B cell (primary cell): ENCODE results near the gene SLFN13. TPM values are rescaled to one million over a fixed set of nuclear protein-coding genes. Genes with fewer than 3 reads are reported as not detected.

ENCODE experiments used
- ATAC-seq: fragments of 200-7000 bp; cut with Tn5 transposase; one replicate; pipeline ENCODE4 v1.10.0; 2021; ENCODE audit warnings: low read depth, mild to moderate bottlenecking, moderate number of reproducible peaks, moderate library complexity
- CTCF ChIA-PET: fragments of 350-600 bp; sonication (Branson Sonifier 250); formaldehyde crosslinking; loops from one replicate; lab custom pipeline; 2021; ENCODE audit warnings: antibody characterized with exemption, inconsistent platforms; lab: Charles Lee
- POLR2A ChIA-PET: fragments of 350-600 bp; sonication (Branson Sonifier 250); formaldehyde crosslinking; loops from one replicate; lab custom pipeline; 2021; ENCODE audit warnings: antibody characterized with exemption; lab: Charles Lee
- DNase-seq: peaks from one replicate; pipeline ENCODE4 v3.0.0; 2013
- H2AFZ ChIP-seq: 2 replicates; pipeline ENCODE4 v1.6.1; 2012; ENCODE audit warnings: mild to moderate bottlenecking, low read depth, low read length; ENCODE audit not compliant: insufficient read depth, poor library complexity, severe bottlenecking
- H3K27ac ChIP-seq, 2 donors: 1 replicate in 1 of 2; 2 replicates in 1 of 2; pipeline ENCODE4 v1.5.1; 2012 to 2013; ENCODE audit warnings: low read length in 2 of 2, mild to moderate bottlenecking in 2 of 2, moderate library complexity in 1 of 2
- H3K27me3 ChIP-seq, 4 experiments: fragments of 200-600 bp in 1 of 4; sonication (generic) in 1 of 4; replicated peaks in 1 of 4; 1 replicate in 2 of 4; 2 replicates in 2 of 4; pipeline versions ENCODE4 v1.6.1 to v1.7.0; 2013 to 2016; ENCODE audit warnings: low read length in 3 of 4, mild to moderate bottlenecking in 2 of 4, mixed read lengths in 1 of 4, moderate library complexity in 1 of 4; ENCODE audit not compliant: insufficient read depth in 4 of 4, control insufficient read depth in 3 of 4; ENCODE audit errors: control extremely low read depth in 1 of 4
- H3K36me3 ChIP-seq, 2 experiments: replicated peaks in 1 of 2; 1 replicate in 1 of 2; 2 replicates in 1 of 2; pipeline versions ENCODE4 v1.6.1 to v1.7.1; 2013; ENCODE audit warnings: low read length in 1 of 2; ENCODE audit not compliant: insufficient read depth in 2 of 2, control insufficient read depth in 1 of 2; ENCODE audit errors: control extremely low read depth in 1 of 2, extremely low read depth in 1 of 2
- H3K4me1 ChIP-seq, 2 donors: fragments of 200-600 bp in 1 of 2; sonication (generic) in 1 of 2; 1 replicate in 1 of 2; 2 replicates in 1 of 2; pipeline versions ENCODE4 v1.5.1 to v1.6.1; 2013 to 2017; ENCODE audit warnings: low read length in 2 of 2; ENCODE audit not compliant: control insufficient read depth in 2 of 2, insufficient read depth in 2 of 2
- H3K4me2 ChIP-seq: replicated peaks from 2 replicates; pipeline ENCODE3; 2012; ENCODE audit warnings: mild to moderate bottlenecking, low read depth, low read length; ENCODE audit not compliant: poor library complexity, severe bottlenecking
- H3K4me3 ChIP-seq, 5 experiments: fragments of 200-600 bp in 1 of 5; sonication (generic) in 1 of 5; 1 replicate in 3 of 5; 2 replicates in 2 of 5; pipeline versions ENCODE4 v1.5.1 to v1.7.0; 2011 to 2016; ENCODE audit warnings: low read length in 4 of 5, mild to moderate bottlenecking in 4 of 5, low read depth in 2 of 5, control low read depth in 1 of 5, moderate library complexity in 1 of 5; ENCODE audit not compliant: insufficient read depth in 1 of 5; ENCODE audit errors: control extremely low read depth in 1 of 5, extremely low read depth in 1 of 5
- H3K79me2 ChIP-seq: fragments of 200-600 bp; sonication (generic); one replicate; pipeline ENCODE4 v1.6.0; 2016; ENCODE audit warnings: low read length; ENCODE audit not compliant: control insufficient read depth, insufficient read depth
- H3K9ac ChIP-seq: fragments of 200-600 bp; sonication (generic); 2 replicates; pipeline ENCODE4 v1.6.1; 2017; ENCODE audit warnings: mild to moderate bottlenecking, low read length, moderate library complexity
- H3K9me3 ChIP-seq, 3 donors: one replicate each; pipeline versions ENCODE4 v1.6.1 to v1.7.1; 2013; ENCODE audit warnings: low read length in 2 of 3; ENCODE audit not compliant: control insufficient read depth in 2 of 3, insufficient read depth in 1 of 3; ENCODE audit errors: control extremely low read depth in 1 of 3
- H4K20me1 ChIP-seq: 2 replicates; pipeline ENCODE4 v1.6.0; 2012; ENCODE audit warnings: mild to moderate bottlenecking, low read length; ENCODE audit not compliant: insufficient read depth, control insufficient read depth, poor library complexity, severe bottlenecking
- H3K27ac Mint-ChIP-seq: one replicate; pipeline ENCODE4 v1.8.0; 2021; ENCODE audit warnings: mixed read lengths
- H3K27me3 Mint-ChIP-seq: one replicate; pipeline ENCODE4 v1.8.0; 2021; ENCODE audit warnings: mixed read lengths
- H3K4me1 Mint-ChIP-seq: one replicate; pipeline ENCODE4 v1.8.0; 2021; ENCODE audit warnings: mixed read lengths
- H3K4me3 Mint-ChIP-seq: one replicate; pipeline ENCODE4 v1.8.0; 2021; ENCODE audit warnings: mixed read lengths
- H3K9me3 Mint-ChIP-seq: one replicate; pipeline ENCODE4 v1.8.0; 2022; ENCODE audit warnings: mixed read lengths; ENCODE audit not compliant: insufficient read depth
- CTCF ChIP-seq: fragments of 200-600 bp; IDR thresholded peaks from one replicate; pipeline ENCODE4 v1.8.0; 2022; ENCODE audit warnings: antibody characterized with exemption, mild to moderate bottlenecking
- EZH2 ChIP-seq: IDR thresholded peaks from 2 replicates; pipeline ENCODE4 v1.6.1; 2012; ENCODE audit warnings: borderline replicate concordance, low read depth, mild to moderate bottlenecking, moderate library complexity, low read length; ENCODE audit not compliant: insufficient read depth, poor library complexity, severe bottlenecking
- WGBS: methylation state at CpG from one replicate; pipeline ENCODE4 v1.1.5; 2013; ENCODE audit warnings: missing lambda C conversion rate; ENCODE audit not compliant: insufficient coverage; 5-methylcytosine and 5-hydroxymethylcytosine counted together
- intact Hi-C: fragments of 100-400 bp; cut with micrococcal nuclease; formaldehyde crosslinking; loops from one replicate; pipeline ENCODE4 v1.10.0; 2022
- polyA plus RNA-seq: library from polyadenylated mRNA; depleted of rRNA; stranded (reverse); fragments of >200 nt; gene quantifications from 2 replicates; pipeline ENCODE4 v1.2.3, GENCODE V29; 2012
- total RNA-seq, 2 donors: library from RNA; stranded (reverse); fragments of 120-200 nt in 1 of 2; gene quantifications; 1 replicate in 1 of 2; 2 replicates in 1 of 2; pipeline versions ENCODE4 v1.2.3 to v1.2.4, GENCODE V29; 2013 to 2022

Gene SLFN13
- total and polyA plus RNA-seq, 2 donors (not counting 1 experiment from before 2014, with no cell fraction given): 9.5 to 31.0 TPM

GRCh38 chr17:35453171-35453570, 4.6 kb upstream of the SLFN13 start:
- intact Hi-C loops: no loop called here
- no peaks in the 10 kb centered on the region for H3K27me3 ChIP-seq
- no peak overlapping the region for H3K4me2 ChIP-seq
- no peak overlapping the region for H3K27ac ChIP-seq
- no CpG with 5 or more reads among the region's 1 CpG for WGBS
- H3K27ac Mint-ChIP-seq: no peak overlapping the region
- no peaks in the 10 kb centered on the region for H3K9me3 ChIP-seq
- H3K36me3 ChIP-seq: no peaks in the 10 kb centered on the region
- no peak overlapping the region for H3K4me3 Mint-ChIP-seq
- ATAC-seq (no peak), DNase-seq (no peak)
- H3K9me3 Mint-ChIP-seq: peaks cover 2% of the 10 kb centered on the region
- H3K4me1 ChIP-seq: peaks cover 9 to 16% of the 10 kb centered on the region in 2 donors
- H3K27me3 Mint-ChIP-seq: no peaks in the 10 kb centered on the region
- no peak overlapping the region for H2AFZ ChIP-seq
- H3K4me1 Mint-ChIP-seq: peaks cover 17% of the 10 kb centered on the region
- H4K20me1 ChIP-seq: no peaks in the 10 kb centered on the region
- H3K4me3 ChIP-seq: no peak overlapping the region
- H3K9ac ChIP-seq: no peak overlapping the region
- H3K79me2 ChIP-seq: no peaks in the 10 kb centered on the region
- no peak for TF ChIP-seq EZH2
- POLR2A ChIA-PET: no interaction called here
- CTCF ChIA-PET: interaction anchor here (0.6 kb wide), 1 partner anchor 38 kb away, joined by 4 read pairs; no protein-coding TSS in a partner anchor

- Histone ChIP-seq H3K27me3 (no peaks in the 10 kb centered on the region), H3K9ac (peak overlapping the region; percentile 86), H4K20me1 (no peaks in the 10 kb centered on the region), H3K79me2 (no peaks in the 10 kb centered on the region), H3K27ac (peak overlapping the region in 1 of 2 donors; percentile 84), H3K36me3 (no peaks in the 10 kb centered on the region), H3K4me2 (peak overlapping the region; percentile 95), H3K9me3 (no peaks in the 10 kb centered on the region), H3K4me1 (peaks cover 14 to 26% of the 10 kb centered on the region in 2 donors), H2AFZ (peak overlapping the region; percentile 96), H3K4me3 (peak overlapping the region in 4 of 5 experiments; percentile 82 to 90 (median 84))
- H3K27ac Mint-ChIP-seq: peak overlapping the region; percentile 87
- POLR2A ChIA-PET: interaction anchor here (1.2 to 2.1 kb wide), 2 partner anchors 38 to 129 kb away, joined by 4 to 11 read pairs; partner anchors contain the start of gene PEX12
- CTCF ChIA-PET: interaction anchor here (0.6 to 2.7 kb wide), 3 partner anchors 88 to 136 kb away, joined by 3 to 20 read pairs (median 3); partner anchors contain the start of gene SLFN12L
- H3K27me3 Mint-ChIP-seq: no peaks in the 10 kb centered on the region
- peak overlapping the region; percentile 93 for H3K4me3 Mint-ChIP-seq
- TF ChIP-seq EZH2 (no peak), CTCF (no peak)
- intact Hi-C loops: loop anchor here (2.0 to 5.0 kb wide), 4 partner anchors 37 to 207 kb away; partner anchors contain the start of genes SLFN11 and SLFN5
- ATAC-seq (peak; percentile 52), DNase-seq (peak; percentile 75)
- WGBS: 1% methylated on average over 30 of the region's 36 CpGs
- no peaks in the 10 kb centered on the region for H3K9me3 Mint-ChIP-seq
- H3K4me1 Mint-ChIP-seq: peaks cover 25% of the 10 kb centered on the region
Measured at GRCh38 chr17:35449371-35449931, 885 bp upstream of the SLFN13 start.
